Measurements from ENCODE around the gene FAM120C. TPM values are rescaled to one million over a fixed set of nuclear protein-coding genes. Genes with fewer than 3 reads are reported as not detected.

Gene FAM120C
- total RNA-seq, 1 donor from 2014 or later, result 6.3 TPM

DNA sequence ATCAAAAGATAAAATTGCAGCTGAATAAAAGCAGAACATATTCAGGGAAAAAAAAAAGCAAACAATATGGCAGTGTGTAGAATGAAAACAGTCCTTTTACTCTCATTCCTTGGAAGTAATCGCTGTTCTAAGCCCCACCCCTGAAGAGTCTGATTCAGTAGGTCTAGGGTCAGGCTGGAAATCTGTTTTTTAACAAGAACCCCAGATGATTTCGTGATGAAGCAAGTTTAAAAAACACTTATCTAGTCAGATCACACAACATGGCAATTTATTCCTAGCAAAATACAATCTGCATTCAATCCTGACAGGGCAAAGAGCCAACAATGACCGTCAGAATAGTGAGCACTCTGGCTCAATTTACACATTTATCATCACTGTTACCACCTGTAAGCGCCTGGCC, 16.1 kb downstream of the FAM120C start:
- Histone ChIP-seq H3K9ac (ENCODE audit: low read depth in 1 of 3, low read length in 3 of 3) (no peak overlapping the region), H3K27ac (ENCODE audit: low read depth, low read length) (no peak overlapping the region), H3K4me3 (ENCODE audit: low read length in 3 of 3) (no peak overlapping the region), H3K36me3 (ENCODE audit: control insufficient read depth in 3 of 3, insufficient read depth in 3 of 3, low read length in 3 of 3) (no peaks in the 10 kb centered on the region), H3K4me1 (ENCODE audit: control insufficient read depth in 3 of 3, insufficient read depth in 3 of 3, low read length in 3 of 3) (no peaks in the 10 kb centered on the region), H3K27me3 (ENCODE audit: control insufficient read depth in 3 of 3, insufficient read depth in 3 of 3, low read length in 3 of 3) (no peaks in the 10 kb centered on the region), H3K9me3 (ENCODE audit: control insufficient read depth in 3 of 3, low read length in 3 of 3) (no peaks in the 10 kb centered on the region)

DNA sequence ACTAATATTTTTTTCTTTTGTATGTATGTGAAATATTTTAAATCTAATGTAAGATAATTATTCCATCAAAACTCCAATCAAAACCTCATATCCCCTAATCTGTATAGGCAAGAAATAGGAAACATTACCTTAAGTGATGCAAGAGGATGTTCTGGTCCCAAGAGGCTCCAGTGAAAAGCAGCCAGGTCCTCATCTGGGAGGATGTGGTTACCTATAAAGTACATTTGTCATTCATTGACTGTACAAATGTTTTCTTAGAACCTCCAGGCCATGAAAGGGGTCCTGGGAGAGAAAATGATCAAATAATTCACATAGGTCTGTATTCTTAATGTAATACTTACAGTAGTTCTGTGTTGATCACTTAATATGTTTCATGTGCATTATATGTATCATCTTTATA, 25.5 kb downstream of the FAM120C start:
- H3K27me3 ChIP-seq (ENCODE audit: control insufficient read depth in 3 of 3, insufficient read depth in 3 of 3, low read length in 3 of 3), result no peaks in the 10 kb centered on the region
- H3K36me3 ChIP-seq (ENCODE audit: control insufficient read depth in 3 of 3, insufficient read depth in 3 of 3, low read length in 3 of 3), result no peaks in the 10 kb centered on the region
- no peaks in the 10 kb centered on the region for H3K9me3 ChIP-seq (ENCODE audit: control insufficient read depth in 3 of 3, low read length in 3 of 3)
- H3K9ac ChIP-seq (ENCODE audit: low read depth in 1 of 3, low read length in 3 of 3), result no peak overlapping the region
- no peaks in the 10 kb centered on the region for H3K4me1 ChIP-seq (ENCODE audit: control insufficient read depth in 3 of 3, insufficient read depth in 3 of 3, low read length in 3 of 3)
- no peak overlapping the region for H3K27ac ChIP-seq (ENCODE audit: low read depth, low read length)
- H3K4me3 ChIP-seq (ENCODE audit: low read length in 3 of 3), result no peak overlapping the region

DNA sequence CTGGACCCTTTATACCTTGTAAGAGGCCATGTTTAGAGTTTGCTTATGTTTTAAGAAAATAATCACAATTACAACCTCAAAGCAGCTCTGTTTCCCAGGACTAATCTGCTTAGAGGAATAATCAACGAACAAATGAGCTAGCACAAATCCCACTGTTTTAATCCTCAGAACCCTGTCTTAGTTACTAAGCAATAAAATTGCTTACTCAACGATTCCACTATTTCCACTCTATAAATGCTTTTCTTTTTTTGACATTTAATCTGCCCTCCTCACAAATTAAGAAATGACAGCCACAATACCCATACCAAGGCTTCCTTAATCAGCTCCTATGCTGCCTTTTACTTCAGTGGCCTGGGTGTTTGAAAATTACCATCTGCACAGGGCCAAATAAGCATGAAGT, 48.8 kb downstream of the FAM120C start:
- no peaks in the 10 kb centered on the region for H3K27me3 ChIP-seq (ENCODE audit: control insufficient read depth in 3 of 3, insufficient read depth in 3 of 3, low read length in 3 of 3)
- no peak overlapping the region for H3K9ac ChIP-seq (ENCODE audit: low read depth in 1 of 3, low read length in 3 of 3)
- H3K4me3 ChIP-seq (ENCODE audit: low read length in 3 of 3), result no peak overlapping the region
- H3K27ac ChIP-seq (ENCODE audit: low read depth, low read length), result no peak overlapping the region
- peaks cover 10 to 19% (median 15%) of the 10 kb centered on the region in 3 donors for H3K36me3 ChIP-seq (ENCODE audit: control insufficient read depth in 3 of 3, insufficient read depth in 3 of 3, low read length in 3 of 3)
- no peaks in the 10 kb centered on the region for H3K4me1 ChIP-seq (ENCODE audit: control insufficient read depth in 3 of 3, insufficient read depth in 3 of 3, low read length in 3 of 3)
- H3K9me3 ChIP-seq (ENCODE audit: control insufficient read depth in 3 of 3, low read length in 3 of 3), result no peaks in the 10 kb centered on the region

DNA sequence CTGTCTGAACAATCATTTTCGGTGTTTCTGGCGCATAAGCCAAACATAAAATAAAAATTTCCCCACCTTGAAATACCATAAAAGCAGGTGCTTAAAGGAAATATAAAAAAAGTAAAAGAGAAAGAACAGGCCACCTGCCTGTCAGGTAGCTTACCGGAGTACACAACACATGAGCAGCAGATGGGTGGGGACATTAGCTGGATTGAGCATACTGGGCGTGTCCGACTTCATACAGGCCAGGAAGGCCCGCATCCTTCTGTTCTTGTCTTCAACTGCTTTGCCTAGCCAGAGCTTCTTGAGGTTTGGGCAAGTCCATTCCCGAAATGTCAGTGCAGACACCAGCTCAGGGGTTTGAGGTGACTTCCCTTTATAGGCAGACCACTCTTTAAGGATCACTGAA, 66.7 kb downstream of the FAM120C start:
- Histone ChIP-seq H3K9ac (ENCODE audit: low read depth in 1 of 3, low read length in 3 of 3) (no peak overlapping the region), H3K4me1 (ENCODE audit: control insufficient read depth in 3 of 3, insufficient read depth in 3 of 3, low read length in 3 of 3) (no peaks in the 10 kb centered on the region), H3K4me3 (ENCODE audit: low read length in 3 of 3) (no peak overlapping the region), H3K36me3 (ENCODE audit: control insufficient read depth in 3 of 3, insufficient read depth in 3 of 3, low read length in 3 of 3) (no peaks in the 10 kb centered on the region), H3K27ac (ENCODE audit: low read depth, low read length) (no peak overlapping the region), H3K9me3 (ENCODE audit: control insufficient read depth in 3 of 3, low read length in 3 of 3) (no peaks in the 10 kb centered on the region), H3K27me3 (ENCODE audit: control insufficient read depth in 3 of 3, insufficient read depth in 3 of 3, low read length in 3 of 3) (no peaks in the 10 kb centered on the region)

DNA sequence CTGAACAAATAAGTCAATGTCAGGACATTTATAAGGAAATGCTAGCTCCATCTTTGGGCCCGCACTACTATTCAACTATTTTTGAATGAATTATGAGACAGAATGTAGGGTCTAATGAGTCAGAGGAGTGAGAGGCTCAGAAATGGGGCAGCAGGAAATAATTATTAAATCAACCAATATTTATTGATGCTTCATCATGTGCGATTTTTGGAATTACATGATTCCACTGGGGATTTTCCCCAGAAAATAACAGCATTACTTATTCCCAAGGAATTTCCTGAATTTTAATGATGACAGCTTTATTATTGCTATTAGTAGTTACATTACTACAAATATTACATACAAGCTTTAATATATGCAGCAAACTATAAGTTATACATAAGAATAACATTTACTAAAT, 89.5 kb downstream of the FAM120C start:
- Histone ChIP-seq H3K27me3 (ENCODE audit: control insufficient read depth in 3 of 3, insufficient read depth in 3 of 3, low read length in 3 of 3) (no peaks in the 10 kb centered on the region), H3K9me3 (ENCODE audit: control insufficient read depth in 3 of 3, low read length in 3 of 3) (no peaks in the 10 kb centered on the region), H3K36me3 (ENCODE audit: control insufficient read depth in 3 of 3, insufficient read depth in 3 of 3, low read length in 3 of 3) (peaks cover 0 to 2% (median 0%) of the 10 kb centered on the region in 3 donors), H3K9ac (ENCODE audit: low read depth in 1 of 3, low read length in 3 of 3) (no peak overlapping the region), H3K27ac (ENCODE audit: low read depth, low read length) (no peak overlapping the region), H3K4me1 (ENCODE audit: control insufficient read depth in 3 of 3, insufficient read depth in 3 of 3, low read length in 3 of 3) (no peaks in the 10 kb centered on the region), H3K4me3 (ENCODE audit: low read length in 3 of 3) (no peak overlapping the region)

DNA sequence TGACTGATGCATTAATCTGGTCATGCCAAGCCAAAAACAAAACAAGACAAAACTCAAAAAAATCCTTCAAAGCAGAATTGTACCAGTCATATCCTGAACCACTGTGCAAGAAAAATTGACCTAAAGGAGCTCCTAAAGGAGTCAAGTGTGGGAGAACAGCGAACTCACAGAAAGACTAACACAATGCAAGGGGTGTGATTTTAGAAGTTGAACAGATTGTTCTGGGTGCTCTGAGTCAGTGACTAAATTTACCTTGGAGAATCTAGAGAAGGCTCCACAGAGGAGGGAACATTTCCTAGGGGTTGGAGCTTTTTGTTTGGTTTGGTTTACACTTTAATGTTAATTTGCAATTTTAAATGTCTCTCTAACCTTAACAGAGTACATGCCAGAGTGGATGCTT, 89.9 kb downstream of the FAM120C start:
- peaks cover 0 to 2% (median 0%) of the 10 kb centered on the region in 3 donors for H3K36me3 ChIP-seq (ENCODE audit: control insufficient read depth in 3 of 3, insufficient read depth in 3 of 3, low read length in 3 of 3)
- no peaks in the 10 kb centered on the region for H3K9me3 ChIP-seq (ENCODE audit: control insufficient read depth in 3 of 3, low read length in 3 of 3)

DNA sequence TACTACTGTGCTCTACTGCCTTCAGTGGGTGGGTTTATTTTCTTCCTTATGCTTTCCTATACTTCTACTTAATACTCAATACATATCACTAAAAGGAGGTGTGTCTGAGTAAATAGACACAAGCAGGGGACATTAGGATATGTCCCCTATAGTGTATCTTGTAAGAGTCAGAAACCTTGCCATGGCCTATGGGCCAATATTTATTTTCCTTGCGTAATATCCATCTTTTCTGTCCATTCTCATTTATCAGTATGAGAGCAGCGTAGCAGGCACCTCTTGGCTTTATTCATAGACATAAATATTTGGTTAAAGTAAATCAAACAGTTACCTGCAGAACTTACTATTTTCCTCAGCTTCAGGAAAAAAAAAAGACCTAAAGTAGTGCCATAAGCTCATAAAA, 92.2 kb downstream of the FAM120C start:
- no peak overlapping the region for H3K4me3 ChIP-seq (ENCODE audit: low read length in 3 of 3)
- H3K4me1 ChIP-seq (ENCODE audit: control insufficient read depth in 3 of 3, insufficient read depth in 3 of 3, low read length in 3 of 3), result no peaks in the 10 kb centered on the region
- no peaks in the 10 kb centered on the region for H3K9me3 ChIP-seq (ENCODE audit: control insufficient read depth in 3 of 3, low read length in 3 of 3)
- peaks cover 0 to 2% (median 2%) of the 10 kb centered on the region in 3 donors for H3K36me3 ChIP-seq (ENCODE audit: control insufficient read depth in 3 of 3, insufficient read depth in 3 of 3, low read length in 3 of 3)
- no peak overlapping the region for H3K27ac ChIP-seq (ENCODE audit: low read depth, low read length)
- no peaks in the 10 kb centered on the region for H3K27me3 ChIP-seq (ENCODE audit: control insufficient read depth in 3 of 3, insufficient read depth in 3 of 3, low read length in 3 of 3)
- no peak overlapping the region for H3K9ac ChIP-seq (ENCODE audit: low read depth in 1 of 3, low read length in 3 of 3)

More for the DNA sequence above, 89.9 kb downstream of the FAM120C start:
- no peak overlapping the region for H3K4me3 ChIP-seq (ENCODE audit: low read length in 3 of 3)
- no peaks in the 10 kb centered on the region for H3K4me1 ChIP-seq (ENCODE audit: control insufficient read depth in 3 of 3, insufficient read depth in 3 of 3, low read length in 3 of 3)
- H3K9ac ChIP-seq (ENCODE audit: low read depth in 1 of 3, low read length in 3 of 3), result no peak overlapping the region
- H3K27me3 ChIP-seq (ENCODE audit: control insufficient read depth in 3 of 3, insufficient read depth in 3 of 3, low read length in 3 of 3), result no peaks in the 10 kb centered on the region
- H3K27ac ChIP-seq (ENCODE audit: low read depth, low read length), result no peak overlapping the region

DNA sequence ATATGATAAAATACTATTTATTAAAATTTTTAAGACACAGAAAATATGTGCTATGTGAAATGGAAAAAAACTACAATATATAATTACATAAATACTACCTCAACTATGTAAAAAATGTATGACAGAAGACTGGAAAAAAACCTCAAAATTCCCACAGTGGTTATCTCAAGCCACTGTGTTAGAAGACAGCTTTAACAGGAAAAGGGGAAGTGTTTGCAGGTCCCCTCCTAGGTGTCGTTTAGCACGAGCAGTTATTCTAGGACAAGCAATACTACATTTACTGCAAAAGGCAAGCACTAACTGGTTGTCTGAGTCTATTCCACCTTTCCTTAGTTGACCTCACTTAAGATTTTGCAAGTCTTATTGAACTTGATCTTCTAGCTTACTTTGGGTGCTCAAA, 93.9 kb downstream of the FAM120C start:
- Histone ChIP-seq H3K27ac (ENCODE audit: low read depth, low read length) (no peak overlapping the region), H3K36me3 (ENCODE audit: control insufficient read depth in 3 of 3, insufficient read depth in 3 of 3, low read length in 3 of 3) (peaks cover 0 to 5% (median 4%) of the 10 kb centered on the region in 3 donors), H3K27me3 (ENCODE audit: control insufficient read depth in 3 of 3, insufficient read depth in 3 of 3, low read length in 3 of 3) (no peaks in the 10 kb centered on the region), H3K4me1 (ENCODE audit: control insufficient read depth in 3 of 3, insufficient read depth in 3 of 3, low read length in 3 of 3) (no peaks in the 10 kb centered on the region), H3K9ac (ENCODE audit: low read depth in 1 of 3, low read length in 3 of 3) (no peak overlapping the region), H3K4me3 (ENCODE audit: low read length in 3 of 3) (no peak overlapping the region), H3K9me3 (ENCODE audit: control insufficient read depth in 3 of 3, low read length in 3 of 3) (no peaks in the 10 kb centered on the region)

DNA sequence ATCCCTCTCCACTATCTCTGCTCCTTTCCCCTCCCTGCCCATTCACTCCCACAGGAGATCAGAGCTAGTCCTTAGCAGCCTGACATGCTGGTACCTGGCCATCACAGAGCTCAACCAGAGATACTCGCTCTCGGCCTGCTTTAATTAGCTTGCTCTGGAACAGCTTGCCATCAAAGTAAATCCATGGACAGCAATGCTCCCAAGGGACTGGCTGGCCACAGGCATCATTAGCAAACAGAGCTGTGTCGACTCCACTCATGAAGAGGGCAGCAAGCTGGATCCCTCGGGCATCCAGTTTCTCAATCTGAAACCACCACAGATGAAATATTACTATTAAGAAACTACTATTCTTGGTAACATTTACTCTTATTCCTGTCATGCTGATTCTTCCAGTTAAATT, 95.4 kb downstream of the FAM120C start:
- Histone ChIP-seq H3K4me3 (ENCODE audit: low read length in 3 of 3) (no peak overlapping the region), H3K9me3 (ENCODE audit: control insufficient read depth in 3 of 3, low read length in 3 of 3) (no peaks in the 10 kb centered on the region), H3K4me1 (ENCODE audit: control insufficient read depth in 3 of 3, insufficient read depth in 3 of 3, low read length in 3 of 3) (no peaks in the 10 kb centered on the region), H3K36me3 (ENCODE audit: control insufficient read depth in 3 of 3, insufficient read depth in 3 of 3, low read length in 3 of 3) (peaks cover 0 to 5% (median 4%) of the 10 kb centered on the region in 3 donors), H3K9ac (ENCODE audit: low read depth in 1 of 3, low read length in 3 of 3) (no peak overlapping the region), H3K27ac (ENCODE audit: low read depth, low read length) (no peak overlapping the region), H3K27me3 (ENCODE audit: control insufficient read depth in 3 of 3, insufficient read depth in 3 of 3, low read length in 3 of 3) (no peaks in the 10 kb centered on the region)

DNA sequence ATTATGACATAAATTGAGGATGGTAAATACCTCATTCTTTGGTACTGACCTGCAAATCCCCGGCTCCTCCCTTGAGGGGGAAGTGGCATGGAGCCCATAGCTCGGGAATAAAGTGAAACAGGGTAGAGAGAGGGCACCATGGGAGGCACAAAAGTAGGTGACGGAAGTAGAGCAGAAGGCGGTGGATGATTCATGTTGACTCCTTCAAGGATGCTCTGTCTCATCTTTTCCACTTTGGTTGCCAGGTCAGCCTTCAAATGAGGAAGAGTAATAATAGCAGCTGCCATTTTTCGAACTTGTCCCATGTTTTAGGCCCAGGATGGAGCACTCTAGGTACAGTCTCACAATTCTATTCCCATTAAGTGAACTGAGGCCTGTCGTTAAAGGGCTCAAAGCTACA, 97.4 kb downstream of the FAM120C start:
- Histone ChIP-seq H3K36me3 (ENCODE audit: control insufficient read depth in 3 of 3, insufficient read depth in 3 of 3, low read length in 3 of 3) (peaks cover 0 to 4% (median 4%) of the 10 kb centered on the region in 3 donors), H3K27ac (ENCODE audit: low read depth, low read length) (no peak overlapping the region), H3K4me1 (ENCODE audit: control insufficient read depth in 3 of 3, insufficient read depth in 3 of 3, low read length in 3 of 3) (no peaks in the 10 kb centered on the region), H3K27me3 (ENCODE audit: control insufficient read depth in 3 of 3, insufficient read depth in 3 of 3, low read length in 3 of 3) (no peaks in the 10 kb centered on the region), H3K9me3 (ENCODE audit: control insufficient read depth in 3 of 3, low read length in 3 of 3) (no peaks in the 10 kb centered on the region), H3K4me3 (ENCODE audit: low read length in 3 of 3) (no peak overlapping the region), H3K9ac (ENCODE audit: low read depth in 1 of 3, low read length in 3 of 3) (no peak overlapping the region)

DNA sequence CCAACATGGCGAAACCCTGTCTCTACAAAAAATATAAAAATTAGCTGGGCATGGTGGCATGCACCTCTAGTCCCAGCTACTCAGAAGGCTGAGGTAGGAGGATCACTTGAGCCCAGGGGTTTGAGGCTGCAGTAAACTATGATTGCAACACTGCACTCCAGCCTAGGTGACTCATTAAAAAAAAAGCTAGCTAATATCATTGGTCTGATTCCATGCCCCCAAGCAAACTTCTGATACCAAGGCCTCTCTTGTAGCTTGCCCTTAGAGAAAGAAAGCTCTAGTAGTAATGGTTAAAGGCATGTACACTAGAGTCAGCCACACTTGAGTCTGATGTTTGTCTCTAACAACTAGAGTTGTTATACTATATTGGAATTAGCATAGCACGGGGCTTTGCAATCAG, 106.2 kb downstream of the FAM120C start:
- Histone ChIP-seq H3K4me3 (ENCODE audit: low read length in 3 of 3) (no peak overlapping the region), H3K27ac (ENCODE audit: low read depth, low read length) (no peak overlapping the region), H3K9me3 (ENCODE audit: control insufficient read depth in 3 of 3, low read length in 3 of 3) (no peaks in the 10 kb centered on the region), H3K36me3 (ENCODE audit: control insufficient read depth in 3 of 3, insufficient read depth in 3 of 3, low read length in 3 of 3) (no peaks in the 10 kb centered on the region), H3K27me3 (ENCODE audit: control insufficient read depth in 3 of 3, insufficient read depth in 3 of 3, low read length in 3 of 3) (no peaks in the 10 kb centered on the region), H3K4me1 (ENCODE audit: control insufficient read depth in 3 of 3, insufficient read depth in 3 of 3, low read length in 3 of 3) (no peaks in the 10 kb centered on the region), H3K9ac (ENCODE audit: low read depth in 1 of 3, low read length in 3 of 3) (no peak overlapping the region)
